ENCODE data around the gene WWOX.

The WWOX gene

DNA sequence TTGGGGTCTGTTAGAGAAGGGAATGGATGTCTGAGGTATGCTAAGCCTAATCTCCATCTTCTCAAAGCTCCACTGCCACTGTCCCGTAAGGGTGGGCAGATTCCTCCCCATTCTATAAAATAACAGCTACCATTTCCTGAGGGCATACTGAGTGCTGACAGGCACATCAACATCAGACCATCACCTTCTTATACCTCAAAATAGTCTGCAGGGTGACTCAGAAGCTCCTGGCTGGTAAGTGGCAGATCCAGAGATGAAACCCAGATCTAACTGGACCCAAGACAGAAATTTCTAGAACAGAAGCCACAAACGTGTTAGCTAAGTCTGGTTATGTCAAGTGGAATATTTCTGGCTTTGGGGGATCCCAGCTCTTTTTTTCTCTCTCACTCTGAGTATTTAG lies 548.0 kb downstream of the WWOX start:
- TF ChIP-seq, protein P1, sequence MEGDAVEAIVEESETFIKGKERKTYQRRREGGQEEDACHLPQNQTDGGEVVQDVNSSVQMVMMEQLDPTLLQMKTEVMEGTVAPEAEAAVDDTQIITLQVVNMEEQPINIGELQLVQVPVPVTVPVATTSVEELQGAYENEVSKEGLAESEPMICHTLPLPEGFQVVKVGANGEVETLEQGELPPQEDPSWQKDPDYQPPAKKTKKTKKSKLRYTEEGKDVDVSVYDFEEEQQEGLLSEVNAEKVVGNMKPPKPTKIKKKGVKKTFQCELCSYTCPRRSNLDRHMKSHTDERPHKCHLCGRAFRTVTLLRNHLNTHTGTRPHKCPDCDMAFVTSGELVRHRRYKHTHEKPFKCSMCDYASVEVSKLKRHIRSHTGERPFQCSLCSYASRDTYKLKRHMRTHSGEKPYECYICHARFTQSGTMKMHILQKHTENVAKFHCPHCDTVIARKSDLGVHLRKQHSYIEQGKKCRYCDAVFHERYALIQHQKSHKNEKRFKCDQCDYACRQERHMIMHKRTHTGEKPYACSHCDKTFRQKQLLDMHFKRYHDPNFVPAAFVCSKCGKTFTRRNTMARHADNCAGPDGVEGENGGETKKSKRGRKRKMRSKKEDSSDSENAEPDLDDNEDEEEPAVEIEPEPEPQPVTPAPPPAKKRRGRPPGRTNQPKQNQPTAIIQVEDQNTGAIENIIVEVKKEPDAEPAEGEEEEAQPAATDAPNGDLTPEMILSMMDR (IDR thresholded peaks at IDR 0.05) = no peak
- intact Hi-C loops (cut with DNase I; ENCODE audit: low total_unique reads) = no loop called here

DNA sequence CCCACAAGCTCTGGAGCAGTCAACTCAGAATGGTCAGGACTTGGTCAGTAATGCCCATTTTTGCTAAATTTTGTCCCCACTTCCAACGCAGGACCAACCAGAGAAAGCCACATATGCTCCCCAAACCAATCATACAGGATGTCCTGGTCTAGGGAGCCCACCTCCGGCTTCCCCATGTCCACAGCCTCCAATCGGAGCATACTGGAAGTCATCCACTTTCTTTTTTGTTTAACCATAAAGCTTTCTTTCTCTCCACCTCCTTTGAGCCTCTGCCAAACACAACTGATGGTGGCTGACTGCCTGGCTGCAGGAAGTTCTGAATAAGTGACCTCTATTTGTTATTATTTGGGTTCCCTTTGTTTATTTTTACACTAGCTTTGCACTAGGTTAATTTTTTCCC lies 549.1 kb downstream of the WWOX start:
- intact Hi-C loops (cut with DNase I; ENCODE audit: low total_unique reads) = no loop called here
- no peaks in the 10 kb centered on the region for H3K9me3 ChIP-seq
- H3K4me1 ChIP-seq = peaks cover 0 to 12% (median 6%) of the 10 kb centered on the region in 4 donors
- H3K27me3 ChIP-seq = no peaks in the 10 kb centered on the region
- H3K4me3 ChIP-seq = no peak overlapping the region
- TF ChIP-seq, protein P1 (IDR thresholded peaks at IDR 0.05) = no peak
- no peak overlapping the region for H3K27ac ChIP-seq
- H3K36me3 ChIP-seq = no peaks in the 10 kb centered on the region
- no peak for DNase-seq

More for the DNA sequence above, 548.0 kb downstream of the WWOX start:
- H3K36me3 ChIP-seq = no peaks in the 10 kb centered on the region
- H3K27ac ChIP-seq = no peak overlapping the region
- H3K27me3 ChIP-seq = no peaks in the 10 kb centered on the region
- no peaks in the 10 kb centered on the region for H3K9me3 ChIP-seq
- no peak overlapping the region for H3K4me3 ChIP-seq
- no peak for DNase-seq
- peaks cover 0 to 12% (median 6%) of the 10 kb centered on the region in 4 donors for H3K4me1 ChIP-seq

DNA sequence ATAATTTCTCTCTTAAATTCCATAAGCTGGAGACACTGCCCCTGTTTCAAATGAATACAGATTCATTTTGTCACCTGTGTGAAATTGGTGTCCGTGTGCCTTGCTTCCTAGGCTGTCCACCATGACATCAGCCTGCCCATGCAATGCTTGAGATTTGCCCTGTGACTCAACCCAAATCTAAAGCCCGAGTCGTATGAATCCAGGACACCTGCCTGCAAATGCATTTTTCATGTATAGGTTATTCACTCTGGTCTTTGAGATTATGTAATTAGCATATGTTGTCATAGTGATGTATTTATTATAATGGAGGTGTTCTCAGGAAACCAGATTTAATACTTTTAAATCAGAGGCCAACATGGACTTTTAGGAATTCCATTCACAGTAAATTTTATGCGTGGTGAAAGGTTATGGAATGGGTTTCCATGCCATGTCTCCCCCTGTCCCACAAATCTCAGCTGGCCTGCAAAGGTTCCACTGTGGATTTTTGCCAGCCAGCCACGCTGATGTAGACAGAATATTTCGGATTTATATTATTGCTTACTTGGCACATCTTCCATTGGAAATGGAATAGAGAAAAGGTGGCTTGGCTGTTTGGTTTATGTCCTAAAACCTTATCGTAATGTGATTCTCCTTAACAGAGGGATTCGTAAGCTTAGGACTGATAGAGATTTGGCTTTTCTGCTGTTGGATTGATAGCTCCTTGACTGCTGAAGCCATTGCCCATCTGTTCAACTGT lies 551.1 kb downstream of the WWOX start:
- H3K4me1 ChIP-seq = peaks cover 0 to 12% (median 6%) of the 10 kb centered on the region in 4 donors
- no peak overlapping the region for H3K27ac ChIP-seq
- H3K36me3 ChIP-seq = no peaks in the 10 kb centered on the region
- H3K27me3 ChIP-seq = no peaks in the 10 kb centered on the region
- TF ChIP-seq, protein P1 (IDR thresholded peaks at IDR 0.05) = no peak
- intact Hi-C loops (cut with DNase I; ENCODE audit: low total_unique reads) = no loop called here
- no peaks in the 10 kb centered on the region for H3K9me3 ChIP-seq
- H3K4me3 ChIP-seq = no peak overlapping the region
- no peak for DNase-seq

DNA sequence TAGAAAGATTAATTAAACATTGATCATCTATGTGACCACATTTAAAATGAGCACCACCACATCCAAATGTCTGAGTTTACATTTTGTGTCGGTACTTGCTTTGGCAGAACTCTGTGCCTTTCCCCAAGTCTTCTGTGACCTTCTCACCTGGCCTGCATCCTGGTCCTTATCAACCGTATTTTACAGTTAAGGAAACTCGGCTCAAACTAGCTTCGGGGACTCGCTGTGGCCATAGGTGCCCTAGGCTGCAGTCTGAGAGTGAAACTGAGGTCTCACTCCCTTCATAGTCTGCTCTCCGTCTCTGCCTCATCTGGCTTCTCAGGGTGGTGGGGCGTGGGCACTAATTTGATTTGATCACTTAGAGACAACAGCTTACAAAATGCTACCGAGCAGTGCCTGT lies 555.5 kb downstream of the WWOX start:
- Histone ChIP-seq H3K27me3 (no peaks in the 10 kb centered on the region), H3K27ac (no peak overlapping the region), H3K4me3 (no peak overlapping the region), H3K4me1 (no peaks in the 10 kb centered on the region), H3K36me3 (no peaks in the 10 kb centered on the region), H3K9me3 (no peaks in the 10 kb centered on the region)
- DNase-seq = no peak
- TF ChIP-seq, protein P1 (IDR thresholded peaks at IDR 0.05) = no peak
- intact Hi-C loops (cut with DNase I; ENCODE audit: low total_unique reads) = no loop called here

DNA sequence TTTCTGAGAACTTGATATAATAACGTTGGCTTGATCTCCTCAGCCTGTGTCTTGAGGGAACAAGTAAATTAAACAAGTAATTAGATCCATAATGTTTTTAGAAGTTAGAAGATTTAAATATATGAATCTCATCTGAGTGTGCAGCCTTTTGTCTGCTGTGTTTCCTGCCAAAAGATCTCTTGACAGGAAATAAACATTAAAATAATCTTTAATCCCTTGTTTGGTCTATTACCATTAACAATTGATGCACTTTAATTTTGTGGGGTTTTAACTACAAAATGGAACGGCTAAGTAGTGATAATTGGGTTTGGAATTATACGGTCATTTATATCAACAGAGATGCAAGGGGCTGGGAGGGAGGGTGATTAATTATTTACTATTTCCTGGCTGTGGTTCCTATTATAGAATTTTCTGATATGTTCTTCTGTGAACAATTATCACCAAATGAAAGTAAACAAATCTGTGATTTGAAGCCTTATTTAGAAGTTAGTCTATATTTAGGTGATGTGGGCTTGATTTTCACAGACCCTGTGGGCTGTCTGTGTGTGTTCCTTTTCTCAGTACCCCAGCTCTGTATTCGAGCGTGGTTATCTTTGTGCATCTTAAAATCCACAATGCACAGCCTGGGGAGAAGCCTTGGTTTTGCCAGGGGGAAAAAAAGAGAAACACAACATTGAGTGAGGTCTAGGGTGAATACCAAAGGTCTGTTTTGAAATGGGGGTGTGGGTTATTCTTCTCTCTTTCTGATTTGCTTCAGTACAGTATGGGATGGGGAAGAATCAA lies 556.1 kb downstream of the WWOX start:
- no peaks in the 10 kb centered on the region for H3K4me1 ChIP-seq
- intact Hi-C loops (cut with DNase I; ENCODE audit: low total_unique reads) = no loop called here
- no peaks in the 10 kb centered on the region for H3K36me3 ChIP-seq
- no peak overlapping the region for H3K27ac ChIP-seq
- no peaks in the 10 kb centered on the region for H3K9me3 ChIP-seq
- H3K27me3 ChIP-seq = no peaks in the 10 kb centered on the region
- TF ChIP-seq, protein P1 (IDR thresholded peaks at IDR 0.05) = no peak
- no peak overlapping the region for H3K4me3 ChIP-seq
- no peak for DNase-seq

Data from tibial artery (tissue), 4 donors.